ENCODE data around the gene PIGR. TPM values are rescaled to one million over a fixed set of nuclear protein-coding genes. Genes with fewer than 3 reads are reported as not detected.

PIGR gene
- total and polyA plus RNA-seq, 10 of the 15 experiments (the other 5 are each of a cell fraction or from before 2014, with no cell fraction given): 0.96 to 7.6 (median 1.8) TPM

DNA sequence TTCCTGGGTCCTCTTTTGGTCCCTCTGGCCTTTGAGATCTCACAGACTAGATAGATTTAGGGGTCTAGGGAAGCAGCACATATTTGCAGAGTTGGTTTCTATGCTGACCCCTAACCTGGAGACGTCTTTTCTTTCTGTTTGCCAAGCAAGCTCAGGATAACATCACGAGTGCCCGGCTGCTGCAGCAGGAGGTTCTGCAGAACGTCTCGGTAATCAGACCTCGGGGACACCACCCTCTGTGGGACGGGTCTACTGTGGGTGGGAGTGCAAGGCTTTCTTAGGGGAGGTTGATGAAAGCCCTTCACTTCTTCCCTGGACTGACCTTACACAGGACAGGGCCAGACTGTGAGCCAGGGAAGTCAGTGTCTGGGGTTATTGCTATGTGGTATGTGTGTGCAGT, 46.1 kb downstream of the PIGR start:
- Histone ChIP-seq H3K4me2 (ENCODE audit: control insufficient read depth, insufficient read depth) (no peak overlapping the region), H3K79me2 (ENCODE audit: control insufficient read depth, insufficient read depth, low read length) (no peaks in the 10 kb centered on the region), H3K9ac (ENCODE audit: control insufficient read depth, insufficient read depth, low read length) (no peak overlapping the region), H3K4me1 (ENCODE audit: control insufficient read depth, insufficient read depth, low read length) (no peaks in the 10 kb centered on the region), H3K36me3 (ENCODE audit: control insufficient read depth in 2 of 2, insufficient read depth in 2 of 2, low read length in 1 of 2) (peaks cover 8 to 12% of the 10 kb centered on the region in 2 experiments), H3K4me3 (no peak overlapping the region), H2AFZ (ENCODE audit: control insufficient read depth, low read depth, low read length) (no peak overlapping the region), H3K9me3 (replicated peaks; ENCODE audit: control insufficient read depth, insufficient read depth, low read length) (no peaks in the 10 kb centered on the region), H3K27ac (ENCODE audit: control insufficient read depth, insufficient read depth) (no peak overlapping the region), H3K27me3 (replicated peaks in 1 of 2; ENCODE audit: control insufficient read depth in 2 of 2, insufficient read depth in 2 of 2, low read length in 1 of 2) (no peaks in the 10 kb centered on the region), H4K20me1 (ENCODE audit: control insufficient read depth, insufficient read depth) (no peaks in the 10 kb centered on the region)
- SMC1A ChIA-PET (ENCODE audit: uncharacterized antibody, unreplicated experiment): interaction anchor here (0.9 to 1.9 kb wide), 3 partner anchors 8 to 33 kb away, joined by 3 to 5 read pairs (median 4); no protein-coding TSS in a partner anchor
- no peak for ATAC-seq
- DNase-seq (ENCODE audit: low read depth, low spot score): no peak
- POLR2A ChIA-PET: interaction anchor here (0.5 to 1.2 kb wide), 3 partner anchors 17 to 185 kb away, joined by 3 to 4 read pairs (median 3); no protein-coding TSS in a partner anchor
- intact Hi-C loops (cut with micrococcal nuclease; ENCODE audit: unreplicated experiment): no loop called here
- RAD21 ChIA-PET (ENCODE audit: unreplicated experiment): interaction anchor here (1.2 to 1.9 kb wide), 2 partner anchors 12 to 91 kb away, joined by 3 to 9 read pairs; no protein-coding TSS in a partner anchor
- CTCF ChIA-PET: interaction anchor here (0.6 to 3.3 kb wide), 8 partner anchors 12 to 173 kb away, joined by 3 to 16 read pairs (median 5); no protein-coding TSS in a partner anchor
- WGBS (ENCODE audit: insufficient coverage, insufficient replicate concordance, low lambda C conversion rate, missing lambda C conversion rate): 78% methylated on average over 7 of the region's 7 CpGs
- FAIRE-seq: no peak
- in situ Hi-C loops (cut with MboI): no loop called here
- no TSS peak for BruUV-seq (replicated peaks)
- 0 out of 2 replicates have a peak, but pooled peaks have one; percentile 48 for TF ChIP-seq POLR2AphosphoS2 (IDR thresholded peaks at IDR 0.05; ENCODE audit: low read depth, low read length)
- TF ChIP-seq, protein P1, sequence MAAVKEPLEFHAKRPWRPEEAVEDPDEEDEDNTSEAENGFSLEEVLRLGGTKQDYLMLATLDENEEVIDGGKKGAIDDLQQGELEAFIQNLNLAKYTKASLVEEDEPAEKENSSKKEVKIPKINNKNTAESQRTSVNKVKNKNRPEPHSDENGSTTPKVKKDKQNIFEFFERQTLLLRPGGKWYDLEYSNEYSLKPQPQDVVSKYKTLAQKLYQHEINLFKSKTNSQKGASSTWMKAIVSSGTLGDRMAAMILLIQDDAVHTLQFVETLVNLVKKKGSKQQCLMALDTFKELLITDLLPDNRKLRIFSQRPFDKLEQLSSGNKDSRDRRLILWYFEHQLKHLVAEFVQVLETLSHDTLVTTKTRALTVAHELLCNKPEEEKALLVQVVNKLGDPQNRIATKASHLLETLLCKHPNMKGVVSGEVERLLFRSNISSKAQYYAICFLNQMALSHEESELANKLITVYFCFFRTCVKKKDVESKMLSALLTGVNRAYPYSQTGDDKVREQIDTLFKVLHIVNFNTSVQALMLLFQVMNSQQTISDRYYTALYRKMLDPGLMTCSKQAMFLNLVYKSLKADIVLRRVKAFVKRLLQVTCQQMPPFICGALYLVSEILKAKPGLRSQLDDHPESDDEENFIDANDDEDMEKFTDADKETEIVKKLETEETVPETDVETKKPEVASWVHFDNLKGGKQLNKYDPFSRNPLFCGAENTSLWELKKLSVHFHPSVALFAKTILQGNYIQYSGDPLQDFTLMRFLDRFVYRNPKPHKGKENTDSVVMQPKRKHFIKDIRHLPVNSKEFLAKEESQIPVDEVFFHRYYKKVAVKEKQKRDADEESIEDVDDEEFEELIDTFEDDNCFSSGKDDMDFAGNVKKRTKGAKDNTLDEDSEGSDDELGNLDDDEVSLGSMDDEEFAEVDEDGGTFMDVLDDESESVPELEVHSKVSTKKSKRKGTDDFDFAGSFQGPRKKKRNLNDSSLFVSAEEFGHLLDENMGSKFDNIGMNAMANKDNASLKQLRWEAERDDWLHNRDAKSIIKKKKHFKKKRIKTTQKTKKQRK (IDR thresholded peaks at IDR 0.05; ENCODE audit: low read depth, low read length): no peak
- TF ChIP-seq POLR2A (IDR thresholded peaks at IDR 0.05; ENCODE audit: low read depth, low read length): peak; percentile 59; the same call in 1 of the 2 replicates
- TF ChIP-seq TAF1 (IDR thresholded peaks at IDR 0.05; ENCODE audit: borderline replicate concordance, low read depth, low read length): no peak
- TF ChIP-seq SREBF2 (IDR thresholded peaks at IDR 0.05; ENCODE audit: low read length): no peak
